ENCODE data around the gene GRK3. TPM values are rescaled to one million over a fixed set of nuclear protein-coding genes. Genes with fewer than 3 reads are reported as not detected.

Gene GRK3
- total RNA-seq, 4 donors from 2014 or later = 7.6 to 10.7 (median 8.8) TPM

DNA sequence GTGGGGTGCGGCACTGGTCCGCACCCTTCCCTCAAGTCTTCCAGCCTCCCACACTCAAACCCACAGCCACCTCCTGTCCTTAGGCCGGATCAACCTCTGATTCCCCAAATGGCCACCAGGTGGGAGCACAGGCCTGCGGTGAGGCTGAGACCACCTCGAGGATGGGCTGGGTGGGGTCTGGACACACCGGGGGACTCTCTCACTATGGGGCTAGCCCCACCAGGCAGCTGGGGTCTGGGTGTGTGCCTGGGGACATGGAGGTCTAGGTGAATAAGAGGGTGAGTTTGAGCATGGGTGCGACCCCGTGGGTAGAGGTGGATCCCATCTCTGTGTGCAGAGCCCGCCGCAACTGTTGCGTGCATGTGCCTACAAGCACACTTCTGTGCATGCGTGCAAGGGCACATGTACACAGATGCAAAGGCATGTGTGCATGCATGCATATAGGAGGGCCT lies 210.1 kb downstream of the GRK3 start:
- 44 to 74% methylated on average over 6 to 10 of the region's 12 CpGs for WGBS, 2 donors
- DNase-seq = no peak
- no peaks in the 10 kb centered on the region for H3K27me3 ChIP-seq
- no peaks in the 10 kb centered on the region for H3K36me3 ChIP-seq
- no peak overlapping the region for H3K27ac ChIP-seq
- no peaks in the 10 kb centered on the region for H3K4me1 ChIP-seq
- TF ChIP-seq POLR2A (IDR thresholded peaks at IDR 0.05) = no peak
- TF ChIP-seq, protein P1, sequence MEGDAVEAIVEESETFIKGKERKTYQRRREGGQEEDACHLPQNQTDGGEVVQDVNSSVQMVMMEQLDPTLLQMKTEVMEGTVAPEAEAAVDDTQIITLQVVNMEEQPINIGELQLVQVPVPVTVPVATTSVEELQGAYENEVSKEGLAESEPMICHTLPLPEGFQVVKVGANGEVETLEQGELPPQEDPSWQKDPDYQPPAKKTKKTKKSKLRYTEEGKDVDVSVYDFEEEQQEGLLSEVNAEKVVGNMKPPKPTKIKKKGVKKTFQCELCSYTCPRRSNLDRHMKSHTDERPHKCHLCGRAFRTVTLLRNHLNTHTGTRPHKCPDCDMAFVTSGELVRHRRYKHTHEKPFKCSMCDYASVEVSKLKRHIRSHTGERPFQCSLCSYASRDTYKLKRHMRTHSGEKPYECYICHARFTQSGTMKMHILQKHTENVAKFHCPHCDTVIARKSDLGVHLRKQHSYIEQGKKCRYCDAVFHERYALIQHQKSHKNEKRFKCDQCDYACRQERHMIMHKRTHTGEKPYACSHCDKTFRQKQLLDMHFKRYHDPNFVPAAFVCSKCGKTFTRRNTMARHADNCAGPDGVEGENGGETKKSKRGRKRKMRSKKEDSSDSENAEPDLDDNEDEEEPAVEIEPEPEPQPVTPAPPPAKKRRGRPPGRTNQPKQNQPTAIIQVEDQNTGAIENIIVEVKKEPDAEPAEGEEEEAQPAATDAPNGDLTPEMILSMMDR (IDR thresholded peaks at IDR 0.05) = peak in 1 of 6 experiments; percentile 7
- H3K4me3 ChIP-seq (replicated peaks in 1 of 3) = no peak overlapping the region
- intact Hi-C loops (cut with DNase I) = loop anchor here (10.0 kb wide), 1 partner anchor 540 kb away; no protein-coding TSS in a partner anchor
- no peaks in the 10 kb centered on the region for H3K9me3 ChIP-seq

DNA sequence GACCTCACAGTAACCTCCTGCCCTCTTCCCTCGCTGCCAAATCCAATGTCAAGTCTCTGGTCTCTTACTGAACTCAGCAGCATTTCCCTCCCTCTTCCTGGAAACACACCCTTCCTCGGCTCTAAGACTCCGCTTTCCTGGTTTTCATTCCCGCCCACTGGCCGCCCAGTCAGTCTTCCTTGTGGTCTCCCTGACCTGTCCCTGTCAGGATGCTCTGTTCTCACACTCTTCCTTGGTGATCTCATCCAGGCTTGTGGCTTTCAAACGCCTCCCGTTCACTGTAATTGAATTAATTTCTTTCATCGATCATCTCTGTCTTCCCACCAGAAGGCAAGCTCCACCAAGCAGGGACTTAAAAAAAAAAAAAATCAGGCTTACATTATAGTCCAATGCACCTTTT lies 211.1 kb downstream of the GRK3 start:
- TF ChIP-seq, protein P1 (IDR thresholded peaks at IDR 0.05) = no peak
- no peak for TF ChIP-seq POLR2A (IDR thresholded peaks at IDR 0.05)
- H3K36me3 ChIP-seq = no peaks in the 10 kb centered on the region
- intact Hi-C loops (cut with DNase I) = loop anchor here (10.0 kb wide), 1 partner anchor 541 kb away; no protein-coding TSS in a partner anchor
- no peaks in the 10 kb centered on the region for H3K27me3 ChIP-seq
- H3K9me3 ChIP-seq = no peaks in the 10 kb centered on the region
- H3K27ac ChIP-seq = no peak overlapping the region
- no peaks in the 10 kb centered on the region for H3K4me1 ChIP-seq
- H3K4me3 ChIP-seq (replicated peaks in 1 of 3) = no peak overlapping the region
- WGBS, 2 donors = 52 to 64% methylated on average over 8 of the region's 8 CpGs
- DNase-seq = no peak

DNA sequence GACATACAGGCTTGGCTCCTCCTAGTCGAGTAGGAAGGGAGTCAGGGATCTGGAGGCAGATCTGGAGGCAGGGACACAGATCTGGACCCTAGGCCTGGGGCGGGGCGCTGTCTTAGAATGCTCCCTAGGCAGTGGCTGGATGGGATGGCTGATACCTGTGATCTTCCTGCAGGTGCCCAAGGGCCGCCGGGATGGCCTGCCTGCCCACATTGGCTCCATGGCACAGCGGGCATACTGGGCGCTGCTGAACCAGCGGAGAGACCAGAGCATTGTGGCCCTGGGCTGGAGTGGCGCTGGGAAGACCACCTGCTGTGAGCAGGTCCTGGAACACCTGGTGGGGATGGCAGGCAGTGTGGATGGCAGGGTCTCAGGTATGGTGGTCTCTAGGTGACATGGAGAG lies 212.9 kb downstream of the GRK3 start:
- intact Hi-C loops (cut with DNase I) = loop anchor here (10.0 kb wide), 1 partner anchor 543 kb away; no protein-coding TSS in a partner anchor
- Histone ChIP-seq H3K9me3 (no peaks in the 10 kb centered on the region), H3K36me3 (no peaks in the 10 kb centered on the region), H3K4me1 (no peaks in the 10 kb centered on the region), H3K4me3 (replicated peaks in 1 of 3) (no peak overlapping the region), H3K27ac (no peak overlapping the region), H3K27me3 (no peaks in the 10 kb centered on the region)
- 82 to 83% methylated on average over 8 to 9 of the region's 9 CpGs for WGBS, 2 donors
- DNase-seq = no peak
- TF ChIP-seq, protein P1 (IDR thresholded peaks at IDR 0.05) = no peak
- TF ChIP-seq POLR2A (IDR thresholded peaks at IDR 0.05) = no peak

DNA sequence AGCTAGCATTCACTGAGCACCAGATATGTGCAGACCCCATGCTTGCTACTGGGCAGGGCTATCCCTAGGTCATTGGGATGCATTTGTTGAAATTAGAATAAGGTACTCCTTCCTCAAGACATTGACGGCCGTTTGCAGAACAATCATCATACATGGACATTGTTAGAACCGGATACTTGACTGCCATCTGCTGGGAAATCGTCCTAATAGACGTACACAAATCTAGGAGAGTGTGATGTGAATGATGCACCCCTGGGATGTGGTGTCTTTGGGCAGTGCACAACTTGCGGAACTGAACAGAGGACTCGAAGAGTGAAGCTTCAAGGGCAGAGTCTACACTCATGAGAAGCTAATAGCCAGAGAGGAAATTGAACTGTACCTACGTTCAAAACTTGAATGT lies 213.4 kb downstream of the GRK3 start:
- intact Hi-C loops (cut with DNase I) = loop anchor here (10.0 kb wide), 1 partner anchor 543 kb away; no protein-coding TSS in a partner anchor
- H3K27ac ChIP-seq = no peak overlapping the region
- no peak overlapping the region for H3K4me3 ChIP-seq (replicated peaks in 1 of 3)
- DNase-seq = no peak
- no peaks in the 10 kb centered on the region for H3K9me3 ChIP-seq
- 43 to 44% methylated on average over 8 of the region's 8 CpGs for WGBS, 2 donors
- no peaks in the 10 kb centered on the region for H3K36me3 ChIP-seq
- H3K27me3 ChIP-seq = no peaks in the 10 kb centered on the region
- TF ChIP-seq POLR2A (IDR thresholded peaks at IDR 0.05) = no peak
- H3K4me1 ChIP-seq = no peaks in the 10 kb centered on the region

Small RNA genes within 50 kb of the gene (small RNA-seq; reads per million reads assigned to genes)
- not detected for gene RNA5SP494

Other genes starting within 250 kb of the GRK3 start
- gene MYO18B, start 177.5 kb downstream of the GRK3 start, total RNA-seq = under 1 TPM in 1 of 4 donors, not detected in 3; 0.33 TPM

Measured in thyroid gland (tissue), 4 donors.